ENCODE measurements around the gene PPP1R3C. TPM values are rescaled to one million over a fixed set of nuclear protein-coding genes. Genes with fewer than 3 reads are reported as not detected.

The PPP1R3C gene
- total and polyA plus RNA-seq, 11 donors: 35.4 to 270 (median 140) TPM

- ATAC-seq: peak in 1 of 4 donors; percentile 38
- Histone ChIP-seq H3K27me3 (no peaks in the 10 kb centered on the region), H3K27ac (peak overlapping the region; percentile 60 to 96 (median 88)), H3K4me1 (peaks cover 6 to 65% (median 56%) of the 10 kb centered on the region in 12 donors), H3K9me3 (no peaks in the 10 kb centered on the region), H3K36me3 (no peaks in the 10 kb centered on the region), H3K4me3 (no peak overlapping the region)
- DNase-seq: no peak
- intact Hi-C loops (cut with DNase I): loop anchor here in 2 of 10 donors (2.0 to 5.0 kb wide), 2 partner anchors 21 to 44 kb away; partner anchors contain the start of gene PPP1R3C (in 1 of the 2)
- 25 to 36% (median 27%) methylated on average over 8 to 9 of the region's 9 CpGs for WGBS, 4 donors
- TF ChIP-seq CTCF (IDR thresholded peaks at IDR 0.05) (no peak), POLR2A (IDR thresholded peaks at IDR 0.05) (no peak)
These were observed 44.9 kb downstream of the PPP1R3C start for GRCh38 chr10:91587710-91588638.

GRCh38 chr10:91582153-91582554 lies 50.7 kb downstream of the PPP1R3C start:
- Histone ChIP-seq H3K27ac (peak overlapping the region; percentile 62 to 95 (median 83)), H3K4me3 (no peak overlapping the region)
- 43 to 52% (median 49%) methylated on average over 2 of the region's 2 CpGs for WGBS, 4 donors

GRCh38 chr10:91579329-91579985 lies 53.4 kb downstream of the PPP1R3C start:
- TF ChIP-seq CTCF (IDR thresholded peaks at IDR 0.05) (no peak), POLR2A (IDR thresholded peaks at IDR 0.05) (no peak)
- Histone ChIP-seq H3K9me3 (peaks cover 0 to 12% (median 0%) of the 10 kb centered on the region in 12 donors), H3K4me3 (no peak overlapping the region), H3K27me3 (no peaks in the 10 kb centered on the region), H3K27ac (peak overlapping the region in 3 of 12 donors; percentile 13 to 44 (median 19)), H3K36me3 (no peaks in the 10 kb centered on the region), H3K4me1 (peaks cover 0 to 28% (median 12%) of the 10 kb centered on the region in 12 donors)
- DNase-seq (no peak), ATAC-seq (no peak)
- 84 to 90% (median 87%) methylated on average over 2 of the region's 2 CpGs for WGBS, 4 donors
- intact Hi-C loops (cut with DNase I): no loop called here

More at GRCh38 chr10:91582153-91582554, 50.7 kb downstream of the PPP1R3C start:
- Histone ChIP-seq H3K27me3 (no peaks in the 10 kb centered on the region), H3K4me1 (peaks cover 0 to 19% (median 6%) of the 10 kb centered on the region in 12 donors), H3K36me3 (no peaks in the 10 kb centered on the region), H3K9me3 (peaks cover 0 to 12% (median 0%) of the 10 kb centered on the region in 12 donors)
- DNase-seq: peak in 4 of 5 donors; percentile 73 to 86 (median 82)
- no peak for TF ChIP-seq CTCF (IDR thresholded peaks at IDR 0.05)
- peak; percentile 97 to 99 (median 98) for ATAC-seq
- intact Hi-C loops (cut with DNase I): no loop called here

Other genes starting within 250 kb of the PPP1R3C start
- 1 to 10 TPM; 2.3 to 9.3 (median 4.4) TPM for gene HECTD2, start 222.7 kb downstream of the PPP1R3C start, total RNA-seq
- 1 to 10 TPM; 2.6 to 2.8 TPM for gene HECTD2, start 222.7 kb downstream of the PPP1R3C start, polyA plus RNA-seq
- 10 to 100 TPM; 10.3 to 24.7 (median 15.4) TPM for gene TNKS2, start 165.4 kb upstream of the PPP1R3C start, total RNA-seq
- gene TNKS2, start 165.4 kb upstream of the PPP1R3C start, polyA plus RNA-seq: 1 to 10 TPM; 4.0 to 9.2 TPM